ENCODE data around the gene FOLR3.

DNA sequence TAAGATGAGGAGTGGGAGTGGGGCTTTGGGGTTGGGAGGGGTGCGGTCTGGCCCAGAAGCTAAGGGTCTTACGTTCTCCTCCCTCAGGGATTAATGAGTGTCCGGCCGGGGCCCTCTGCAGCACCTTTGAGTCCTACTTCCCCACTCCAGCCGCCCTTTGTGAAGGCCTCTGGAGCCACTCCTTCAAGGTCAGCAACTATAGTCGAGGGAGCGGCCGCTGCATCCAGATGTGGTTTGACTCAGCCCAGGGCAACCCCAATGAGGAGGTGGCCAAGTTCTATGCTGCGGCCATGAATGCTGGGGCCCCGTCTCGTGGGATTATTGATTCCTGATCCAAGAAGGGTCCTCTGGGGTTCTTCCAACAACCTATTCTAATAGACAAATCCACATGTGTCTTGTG is 4.0 kb downstream of the FOLR3 start:
- no peak for TF ChIP-seq EZH2 (IDR thresholded peaks at IDR 0.05; ENCODE audit: insufficient read depth, low read length)
- TF ChIP-seq, protein P1, sequence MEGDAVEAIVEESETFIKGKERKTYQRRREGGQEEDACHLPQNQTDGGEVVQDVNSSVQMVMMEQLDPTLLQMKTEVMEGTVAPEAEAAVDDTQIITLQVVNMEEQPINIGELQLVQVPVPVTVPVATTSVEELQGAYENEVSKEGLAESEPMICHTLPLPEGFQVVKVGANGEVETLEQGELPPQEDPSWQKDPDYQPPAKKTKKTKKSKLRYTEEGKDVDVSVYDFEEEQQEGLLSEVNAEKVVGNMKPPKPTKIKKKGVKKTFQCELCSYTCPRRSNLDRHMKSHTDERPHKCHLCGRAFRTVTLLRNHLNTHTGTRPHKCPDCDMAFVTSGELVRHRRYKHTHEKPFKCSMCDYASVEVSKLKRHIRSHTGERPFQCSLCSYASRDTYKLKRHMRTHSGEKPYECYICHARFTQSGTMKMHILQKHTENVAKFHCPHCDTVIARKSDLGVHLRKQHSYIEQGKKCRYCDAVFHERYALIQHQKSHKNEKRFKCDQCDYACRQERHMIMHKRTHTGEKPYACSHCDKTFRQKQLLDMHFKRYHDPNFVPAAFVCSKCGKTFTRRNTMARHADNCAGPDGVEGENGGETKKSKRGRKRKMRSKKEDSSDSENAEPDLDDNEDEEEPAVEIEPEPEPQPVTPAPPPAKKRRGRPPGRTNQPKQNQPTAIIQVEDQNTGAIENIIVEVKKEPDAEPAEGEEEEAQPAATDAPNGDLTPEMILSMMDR (IDR thresholded peaks at IDR 0.05; ENCODE audit: insufficient read depth, low read depth, low read length): no peak

Measured in astrocyte (in vitro differentiated cells and primary cell).